HEK293 (cell line): ENCODE data around the gene LHX4.

Experiments used
- CTCF ChIA-PET: fragments of 350-600 bp; formaldehyde crosslinking; extraction: SDS; loops from one replicate; lab custom pipeline; 2021; ENCODE audit warnings: antibody characterized with exemption; lab: Yijun Ruan, JAX
- POLR2A ChIA-PET: fragments of 300-600 bp; formaldehyde crosslinking; extraction: SDS; loops from one replicate; lab custom pipeline; 2020; ENCODE audit warnings: antibody characterized with exemption, inconsistent platforms; lab: Yijun Ruan, JAX
- H3K27ac ChIP-seq: fragments of 200-500 bp; sonication (Bioruptor generic); 2 replicates; pipeline ENCODE4 v1.5.1; 2014; ENCODE audit warnings: low read depth, low read length, control low read depth, inconsistent platforms; ENCODE audit errors: extremely low read depth
- H3K36me3 ChIP-seq, 2 experiments: fragments of 200-500 bp in 1 of 2; sonication (Bioruptor generic) in 1 of 2; 1 replicate in 1 of 2; 2 replicates in 1 of 2; pipeline ENCODE4 v1.5.1; 2014 to 2017; ENCODE audit warnings: inconsistent platforms in 2 of 2, low read length in 2 of 2; ENCODE audit not compliant: control insufficient read depth in 2 of 2, insufficient read depth in 1 of 2
- H3K4me1 ChIP-seq: fragments of 200-500 bp; sonication (Bioruptor generic); 2 replicates; pipeline ENCODE4 v1.5.1; 2014; ENCODE audit warnings: mild to moderate bottlenecking, low read length, inconsistent platforms; ENCODE audit not compliant: control insufficient read depth, insufficient read depth
- H3K4me3 ChIP-seq: 2 replicates; pipeline ENCODE4 v1.5.1; 2011; ENCODE audit warnings: low read depth, mild to moderate bottlenecking, control low read depth, low read length, moderate library complexity
- H3K9me3 ChIP-seq: fragments of 200-500 bp; sonication (Bioruptor generic); 2 replicates; pipeline ENCODE4 v1.5.1; 2014; ENCODE audit warnings: low read depth, low read length, inconsistent platforms; ENCODE audit not compliant: control insufficient read depth, insufficient read depth
- GFI1B ChIP-seq: fragments of 450-650 bp; formaldehyde crosslinking; IDR thresholded peaks from 2 replicates; pipeline ENCODE4 v1.5.1; 2016; ENCODE audit warnings: missing biosample characterization, missing genetic modification characterization
- PATZ1 ChIP-seq: fragments of 450-650 bp; formaldehyde crosslinking; IDR thresholded peaks from 2 replicates; pipeline ENCODE4 v1.5.1; 2016; ENCODE audit warnings: missing biosample characterization, missing genetic modification characterization
- TCF7L2 ChIP-seq: IDR thresholded peaks from 2 replicates; pipeline ENCODE4 v1.6.1; 2011; ENCODE audit warnings: low read depth, mild to moderate bottlenecking, inconsistent platforms, low read length, moderate library complexity, borderline replicate concordance
- ZNF112 ChIP-seq: fragments of 450-650 bp; formaldehyde crosslinking; IDR thresholded peaks from 2 replicates; pipeline ENCODE4 v1.5.0; 2017; ENCODE audit warnings: missing biosample characterization, missing genetic modification characterization
- ZNF121 ChIP-seq: fragments of 450-650 bp; formaldehyde crosslinking; IDR thresholded peaks from 2 replicates; pipeline ENCODE4 v1.5.1; 2016; ENCODE audit warnings: missing biosample characterization, missing genetic modification characterization
- ZNF26 ChIP-seq: fragments of 450-650 bp; formaldehyde crosslinking; IDR thresholded peaks from 2 replicates; pipeline ENCODE4 v1.5.1; 2016; ENCODE audit warnings: missing biosample characterization, missing genetic modification characterization
- ZNF266 ChIP-seq: fragments of 450-650 bp; formaldehyde crosslinking; IDR thresholded peaks from 2 replicates; pipeline ENCODE4 v1.5.1; 2016; ENCODE audit warnings: missing biosample characterization, missing genetic modification characterization, low read depth
- ZNF596 ChIP-seq: fragments of 450-650 bp; IDR thresholded peaks from 2 replicates; pipeline ENCODE4 v1.5.0; 2018; ENCODE audit warnings: missing biosample characterization, mild to moderate bottlenecking, missing genetic modification characterization, moderate library complexity
- TF ChIP-seq, protein P1 (sequence below): fragments of 450-650 bp; formaldehyde crosslinking; IDR thresholded peaks from 2 replicates; pipeline ENCODE4 v1.5.1; 2016; ENCODE audit warnings: missing biosample characterization, missing genetic modification characterization
- TF ChIP-seq, protein P2 (sequence below): fragments of 450-650 bp; formaldehyde crosslinking; IDR thresholded peaks from 2 replicates; pipeline ENCODE4 v1.5.1; 2017; ENCODE audit warnings: missing biosample characterization, missing genetic modification characterization
- TF ChIP-seq, protein P3 (sequence below): fragments of 450-650 bp; formaldehyde crosslinking; IDR thresholded peaks from 2 replicates; pipeline ENCODE4 v1.5.1; 2016; ENCODE audit warnings: missing biosample characterization, missing genetic modification characterization

Gene LHX4

GRCh38 chr1:180273066-180273465 lies 43.0 kb downstream of the LHX4 start:
- H3K4me3 ChIP-seq, result no peak overlapping the region
- TF ChIP-seq TCF7L2, result no peak
- TF ChIP-seq ZNF121 (tag by site-specific recombination), result no peak
- TF ChIP-seq, all 188 proteins: peak for 0
- no peak overlapping the region for H3K27ac ChIP-seq
- POLR2A ChIA-PET, result no interaction called here
- H3K36me3 ChIP-seq, result peaks cover 0 to 59% of the 10 kb centered on the region in 2 experiments; a peak in 1 of 3 replicates
- H3K4me1 ChIP-seq, result no peaks in the 10 kb centered on the region
- no peaks in the 10 kb centered on the region for H3K9me3 ChIP-seq
- CTCF ChIA-PET, result interaction anchor here (0.8 to 1.8 kb wide), 5 partner anchors 14 to 205 kb away, joined by 3 to 9 read pairs (median 3); no protein-coding TSS in a partner anchor

GRCh38 chr1:180274221-180274620 lies 44.2 kb downstream of the LHX4 start:
- no peaks in the 10 kb centered on the region for H3K4me1 ChIP-seq
- peaks cover 1 to 59% of the 10 kb centered on the region in 2 experiments; a peak in 2 of 3 replicates for H3K36me3 ChIP-seq
- CTCF ChIA-PET, result interaction anchor here (0.6 to 1.8 kb wide), 3 partner anchors 86 to 783 kb away, joined by 3 to 9 read pairs (median 3); no protein-coding TSS in a partner anchor
- TF ChIP-seq, protein P1, sequence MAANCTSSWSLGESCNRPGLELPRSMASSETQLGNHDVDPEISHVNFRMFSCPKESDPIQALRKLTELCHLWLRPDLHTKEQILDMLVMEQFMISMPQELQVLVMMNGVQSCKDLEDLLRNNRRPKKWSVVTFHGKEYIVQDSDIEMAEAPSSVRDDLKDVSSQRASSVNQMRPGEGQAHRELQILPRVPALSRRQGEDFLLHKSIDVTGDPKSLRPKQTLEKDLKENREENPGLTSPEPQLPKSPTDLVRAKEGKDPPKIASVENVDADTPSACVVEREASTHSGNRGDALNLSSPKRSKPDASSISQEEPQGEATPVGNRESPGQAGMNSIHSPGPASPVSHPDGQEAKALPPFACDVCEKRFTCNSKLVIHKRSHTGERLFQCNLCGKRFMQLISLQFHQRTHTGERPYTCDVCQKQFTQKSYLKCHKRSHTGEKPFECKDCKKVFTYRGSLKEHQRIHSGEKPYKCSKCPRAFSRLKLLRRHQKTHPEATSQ, result no peak
- TF ChIP-seq ZNF266 (tag by site-specific recombination), result no peak
- TF ChIP-seq, protein P2, sequence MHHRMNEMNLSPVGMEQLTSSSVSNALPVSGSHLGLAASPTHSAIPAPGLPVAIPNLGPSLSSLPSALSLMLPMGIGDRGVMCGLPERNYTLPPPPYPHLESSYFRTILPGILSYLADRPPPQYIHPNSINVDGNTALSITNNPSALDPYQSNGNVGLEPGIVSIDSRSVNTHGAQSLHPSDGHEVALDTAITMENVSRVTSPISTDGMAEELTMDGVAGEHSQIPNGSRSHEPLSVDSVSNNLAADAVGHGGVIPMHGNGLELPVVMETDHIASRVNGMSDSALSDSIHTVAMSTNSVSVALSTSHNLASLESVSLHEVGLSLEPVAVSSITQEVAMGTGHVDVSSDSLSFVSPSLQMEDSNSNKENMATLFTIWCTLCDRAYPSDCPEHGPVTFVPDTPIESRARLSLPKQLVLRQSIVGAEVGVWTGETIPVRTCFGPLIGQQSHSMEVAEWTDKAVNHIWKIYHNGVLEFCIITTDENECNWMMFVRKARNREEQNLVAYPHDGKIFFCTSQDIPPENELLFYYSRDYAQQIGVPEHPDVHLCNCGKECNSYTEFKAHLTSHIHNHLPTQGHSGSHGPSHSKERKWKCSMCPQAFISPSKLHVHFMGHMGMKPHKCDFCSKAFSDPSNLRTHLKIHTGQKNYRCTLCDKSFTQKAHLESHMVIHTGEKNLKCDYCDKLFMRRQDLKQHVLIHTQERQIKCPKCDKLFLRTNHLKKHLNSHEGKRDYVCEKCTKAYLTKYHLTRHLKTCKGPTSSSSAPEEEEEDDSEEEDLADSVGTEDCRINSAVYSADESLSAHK (tag by site-specific recombination), result no peak
- H3K4me3 ChIP-seq, result no peak overlapping the region
- H3K9me3 ChIP-seq, result no peaks in the 10 kb centered on the region
- H3K27ac ChIP-seq, result no peak overlapping the region
- POLR2A ChIA-PET, result no interaction called here

DNA sequence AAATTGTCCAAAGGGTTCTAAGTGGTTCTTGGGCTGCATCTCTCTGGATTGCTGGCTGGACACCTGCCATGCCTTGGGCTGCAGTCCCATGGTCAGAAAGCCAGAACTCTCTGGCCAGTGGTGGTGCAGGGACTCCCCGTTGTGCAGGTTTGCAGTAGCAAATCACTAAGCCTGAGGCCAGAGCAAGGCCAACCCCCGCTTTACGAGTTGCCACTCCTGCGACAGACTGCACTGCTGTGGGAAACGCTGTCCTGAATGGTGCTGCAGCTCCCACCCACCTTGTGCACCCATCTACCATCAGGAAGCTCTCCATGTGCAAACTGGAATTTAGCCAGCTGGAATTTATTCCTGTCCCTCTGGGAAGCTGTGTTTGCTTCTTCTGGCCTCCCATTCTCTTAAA lies 45.7 kb downstream of the LHX4 start:
- ChIA-PET POLR2A (no interaction called here), CTCF (interaction anchor here (0.8 to 1.3 kb wide), 2 partner anchors 15 to 23 kb away, joined by 3 read pairs; no protein-coding TSS in a partner anchor)
- no peak overlapping the region for H3K27ac ChIP-seq
- no peak for TF ChIP-seq GFI1B (tag by site-specific recombination)
- TF ChIP-seq ZNF112 (tag by site-specific recombination), result no peak
- peaks cover 4 to 64% of the 10 kb centered on the region in 2 experiments; a peak in 2 of 3 replicates for H3K36me3 ChIP-seq
- H3K4me3 ChIP-seq, result no peak overlapping the region
- H3K9me3 ChIP-seq, result no peaks in the 10 kb centered on the region
- H3K4me1 ChIP-seq, result no peaks in the 10 kb centered on the region

DNA sequence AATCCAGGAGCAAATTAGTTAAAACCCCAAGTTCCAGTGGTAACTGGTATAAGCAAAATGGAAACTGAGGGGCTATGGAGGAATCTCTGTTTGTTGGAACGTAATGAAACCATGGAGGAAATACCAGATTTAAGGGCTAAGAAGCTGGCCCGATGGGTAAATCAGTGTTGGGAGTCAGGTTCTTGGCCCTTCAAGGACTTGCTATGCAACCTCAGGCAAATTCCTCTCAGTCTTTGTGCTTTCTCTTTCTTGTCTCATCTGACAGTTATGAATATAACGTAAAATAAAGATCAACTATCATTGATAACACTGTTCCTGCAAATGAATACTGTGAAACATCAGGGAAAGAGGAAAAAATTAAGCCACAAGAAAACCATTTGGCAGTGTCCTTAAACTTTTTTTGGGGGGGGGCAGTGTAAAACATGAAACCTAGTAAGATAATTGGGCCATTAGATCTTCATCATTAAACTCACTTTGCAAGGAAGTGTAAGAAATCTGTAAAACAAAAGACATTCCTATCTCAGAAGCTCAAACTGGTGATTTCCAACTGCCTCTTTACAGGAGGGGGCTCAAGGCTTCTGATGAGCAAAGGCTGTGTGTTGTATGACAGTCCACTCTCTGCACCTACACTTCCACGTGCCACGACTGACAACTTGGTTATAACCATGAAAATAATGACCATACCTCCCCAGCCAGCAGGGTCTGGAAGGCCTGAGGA lies 47.6 kb downstream of the LHX4 start:
- no peak overlapping the region for H3K27ac ChIP-seq
- POLR2A ChIA-PET, result interaction anchor here (0.8 kb wide), 1 partner anchor 107 kb away, joined by 3 read pairs; no protein-coding TSS in a partner anchor
- no peaks in the 10 kb centered on the region for H3K9me3 ChIP-seq
- peaks cover 8% of the 10 kb centered on the region; the same call in 1 of the 2 replicates for H3K4me1 ChIP-seq
- peaks cover 4 to 65% of the 10 kb centered on the region in 2 experiments; a peak in 2 of 3 replicates for H3K36me3 ChIP-seq
- H3K4me3 ChIP-seq, result no peak overlapping the region
- CTCF ChIA-PET, result interaction anchor here (0.6 to 1.0 kb wide), 3 partner anchors 25 to 1075 kb away, joined by 3 to 5 read pairs (median 3); no protein-coding TSS in a partner anchor
- TF ChIP-seq, protein P3, sequence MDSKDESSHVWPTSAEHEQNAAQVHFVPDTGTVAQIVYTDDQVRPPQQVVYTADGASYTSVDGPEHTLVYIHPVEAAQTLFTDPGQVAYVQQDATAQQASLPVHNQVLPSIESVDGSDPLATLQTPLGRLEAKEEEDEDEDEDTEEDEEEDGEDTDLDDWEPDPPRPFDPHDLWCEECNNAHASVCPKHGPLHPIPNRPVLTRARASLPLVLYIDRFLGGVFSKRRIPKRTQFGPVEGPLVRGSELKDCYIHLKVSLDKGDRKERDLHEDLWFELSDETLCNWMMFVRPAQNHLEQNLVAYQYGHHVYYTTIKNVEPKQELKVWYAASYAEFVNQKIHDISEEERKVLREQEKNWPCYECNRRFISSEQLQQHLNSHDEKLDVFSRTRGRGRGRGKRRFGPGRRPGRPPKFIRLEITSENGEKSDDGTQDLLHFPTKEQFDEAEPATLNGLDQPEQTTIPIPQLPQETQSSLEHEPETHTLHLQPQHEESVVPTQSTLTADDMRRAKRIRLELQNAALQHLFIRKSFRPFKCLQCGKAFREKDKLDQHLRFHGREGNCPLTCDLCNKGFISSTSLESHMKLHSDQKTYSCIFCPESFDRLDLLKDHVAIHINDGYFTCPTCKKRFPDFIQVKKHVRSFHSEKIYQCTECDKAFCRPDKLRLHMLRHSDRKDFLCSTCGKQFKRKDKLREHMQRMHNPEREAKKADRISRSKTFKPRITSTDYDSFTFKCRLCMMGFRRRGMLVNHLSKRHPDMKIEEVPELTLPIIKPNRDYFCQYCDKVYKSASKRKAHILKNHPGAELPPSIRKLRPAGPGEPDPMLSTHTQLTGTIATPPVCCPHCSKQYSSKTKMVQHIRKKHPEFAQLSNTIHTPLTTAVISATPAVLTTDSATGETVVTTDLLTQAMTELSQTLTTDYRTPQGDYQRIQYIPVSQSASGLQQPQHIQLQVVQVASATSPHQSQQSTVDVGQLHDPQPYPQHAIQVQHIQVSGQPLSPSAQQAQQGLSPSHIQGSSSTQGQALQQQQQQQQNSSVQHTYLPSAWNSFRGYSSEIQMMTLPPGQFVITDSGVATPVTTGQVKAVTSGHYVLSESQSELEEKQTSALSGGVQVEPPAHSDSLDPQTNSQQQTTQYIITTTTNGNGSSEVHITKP (tag by site-specific recombination), result no peak
- no peak for TF ChIP-seq ZNF596 (tag by site-specific recombination)
- TF ChIP-seq ZNF26 (tag by site-specific recombination), result no peak
- TF ChIP-seq PATZ1 (tag by site-specific recombination), result no peak
